ENCODE measurements around the gene DMD.
"Not testable (repeated sequence)": the region's sequence is repeated elsewhere in the genome, so short reads cannot be mapped to it uniquely, and the experiment has no call there.

Gene DMD

GRCh38 chrX:32592786-32593185 is 618.6 kb downstream of the DMD start:
- no peak for DNase-seq

DNA sequence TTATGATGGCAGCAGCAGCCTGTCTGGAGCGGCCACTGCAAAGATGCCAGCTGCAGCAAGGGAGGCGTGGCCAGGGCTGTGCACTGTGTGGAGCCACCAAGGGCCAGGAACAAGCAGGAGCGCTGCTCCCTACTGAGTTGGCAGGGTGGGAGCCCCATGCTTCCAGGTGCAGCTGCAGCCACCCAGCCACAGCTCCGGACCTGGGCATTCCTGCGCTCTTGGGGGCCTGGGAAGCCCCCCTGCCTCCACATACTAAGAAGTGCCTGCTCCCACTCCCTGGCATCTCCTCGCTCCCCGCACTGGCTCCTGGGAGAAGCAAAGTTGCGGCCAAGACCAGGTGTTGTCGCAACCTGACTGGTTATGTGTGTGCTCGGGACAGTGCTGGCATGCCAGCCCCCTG is 619.8 kb downstream of the DMD start:
- DNase-seq, result no peak

DNA sequence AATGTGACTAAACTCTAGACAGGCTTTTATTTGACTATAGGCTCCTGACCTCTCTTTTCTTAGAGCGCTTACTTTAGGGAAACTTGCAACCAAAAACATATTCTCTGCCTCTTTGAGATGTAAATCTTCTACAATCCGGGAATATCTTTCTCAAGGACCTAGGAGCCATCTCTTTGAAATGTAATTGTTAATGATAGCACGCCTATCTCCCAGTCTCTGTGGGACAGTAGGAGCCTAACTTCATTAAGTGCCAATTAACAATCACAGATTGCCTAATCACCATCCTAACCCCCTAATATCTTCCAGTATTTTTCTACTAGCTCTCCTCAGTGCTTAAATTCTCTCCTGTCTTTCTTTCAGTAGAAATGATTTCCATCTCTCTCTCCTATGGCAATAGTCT is 628.6 kb downstream of the DMD start:
- DNase-seq, result no peak

DNA sequence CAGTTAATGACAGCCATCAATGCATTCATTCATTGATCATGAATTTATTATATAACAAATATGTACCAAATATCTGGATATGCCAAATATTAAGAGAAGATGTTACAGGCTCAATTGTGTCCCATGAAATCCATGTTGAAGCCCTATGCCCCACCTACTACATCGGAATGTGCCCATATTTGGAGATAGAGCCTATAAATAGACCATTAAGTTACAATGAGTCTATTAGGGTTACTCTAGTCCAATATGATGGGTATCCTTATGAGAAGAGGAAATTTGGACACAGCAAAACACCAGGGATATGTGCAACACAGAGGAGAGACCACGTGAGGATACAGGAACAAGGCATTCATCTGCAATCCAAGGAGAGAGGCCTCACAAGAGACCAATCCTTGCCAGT is 634.5 kb downstream of the DMD start:
- DNase-seq, result no peak

DNA sequence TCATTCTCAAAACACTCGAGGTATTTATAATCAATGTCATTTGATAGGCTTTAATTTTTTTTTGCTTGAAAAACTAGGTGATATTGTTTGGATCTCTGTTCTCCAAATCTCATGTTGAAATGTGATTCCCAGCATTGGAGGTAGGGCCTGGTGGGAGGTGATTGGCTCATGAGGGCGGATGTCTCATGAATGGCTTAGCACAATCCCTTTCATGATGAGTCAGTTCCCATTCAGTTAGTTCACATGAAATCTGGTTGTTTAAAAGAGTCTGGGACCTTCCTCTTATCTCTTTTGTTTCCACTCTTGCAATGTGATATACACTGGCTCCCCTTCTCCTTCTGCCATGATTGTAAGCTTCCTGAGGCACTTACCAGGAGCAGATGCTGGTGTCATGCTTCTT is 638.7 kb downstream of the DMD start:
- no peak for DNase-seq

DNA sequence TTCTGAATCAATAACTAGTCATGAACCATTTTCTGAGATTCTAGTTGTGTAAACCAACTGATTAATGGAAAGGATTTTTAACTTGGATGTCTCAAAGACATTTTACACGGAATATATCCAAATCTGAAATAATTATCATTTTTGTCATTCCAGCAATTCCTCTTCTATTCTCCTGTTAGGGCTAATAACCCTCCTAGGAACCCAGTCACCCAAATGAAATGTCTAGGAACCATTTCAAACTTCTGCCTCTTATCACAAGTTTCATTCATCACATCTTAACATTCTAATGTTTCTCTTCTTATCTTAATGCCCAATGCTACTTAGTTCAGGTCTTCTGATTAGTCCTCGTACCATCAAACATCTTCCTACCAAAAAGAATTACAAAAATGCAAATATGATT is 639.8 kb downstream of the DMD start:
- DNase-seq, result no peak

DNA sequence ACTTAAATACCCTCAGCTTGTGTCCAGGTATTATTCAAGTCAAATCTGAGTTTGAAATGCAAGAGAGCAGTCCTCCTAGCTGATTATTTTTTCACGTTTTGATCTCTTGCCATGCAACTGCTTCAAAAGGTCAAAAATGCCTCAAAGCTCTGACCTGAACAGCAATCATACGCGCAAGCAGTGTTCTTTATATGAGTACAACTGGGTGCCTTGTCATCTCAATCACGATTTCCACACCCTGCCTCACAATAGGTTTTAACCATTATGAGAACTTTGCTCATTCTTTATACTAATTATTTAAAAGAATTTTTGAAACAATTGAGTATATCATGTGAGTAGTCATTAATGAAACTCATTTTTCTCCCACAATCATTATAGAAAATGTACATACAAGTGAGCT is 649.1 kb downstream of the DMD start:
- no peak for DNase-seq

DNA sequence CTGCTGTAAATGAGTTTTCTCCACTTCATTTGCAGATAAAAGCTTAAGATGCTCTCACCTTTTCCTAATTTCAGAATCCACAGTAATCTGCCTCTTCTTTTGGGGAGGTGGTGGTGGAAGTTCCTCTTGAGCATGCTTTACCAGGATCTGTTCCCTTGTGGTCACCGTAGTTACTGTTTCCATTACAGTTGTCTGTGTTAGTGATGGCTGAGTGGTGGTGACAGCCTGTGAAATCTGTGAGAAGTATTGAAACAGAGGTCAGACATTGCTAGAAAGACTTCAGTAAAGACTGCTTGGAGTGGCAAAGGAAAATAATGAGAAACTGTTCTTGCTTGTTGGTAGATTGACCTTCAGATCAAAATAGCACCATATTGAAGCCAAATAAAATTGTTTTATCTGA is 666.2 kb downstream of the DMD start:
- DNase-seq, result no peak

DNA sequence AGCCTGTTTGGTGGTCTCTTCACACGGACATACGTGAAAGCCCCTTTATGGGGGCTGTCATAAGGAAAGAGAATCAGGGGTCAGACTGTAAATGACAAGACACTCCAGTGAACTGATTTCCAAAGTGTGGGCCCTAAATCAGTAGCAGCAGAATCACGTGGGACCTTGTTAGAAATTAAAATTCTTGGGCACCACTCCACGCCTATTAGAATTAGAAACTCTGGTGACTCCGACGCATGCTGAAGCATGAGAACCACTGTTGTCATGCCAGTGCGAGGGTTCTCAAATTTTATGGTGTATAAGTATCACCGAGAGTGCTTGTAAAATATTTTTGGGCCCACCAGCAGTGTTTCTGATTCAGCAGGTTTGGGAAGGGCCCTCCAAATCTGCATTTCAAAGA is 672.8 kb downstream of the DMD start:
- no peak for DNase-seq

DNA sequence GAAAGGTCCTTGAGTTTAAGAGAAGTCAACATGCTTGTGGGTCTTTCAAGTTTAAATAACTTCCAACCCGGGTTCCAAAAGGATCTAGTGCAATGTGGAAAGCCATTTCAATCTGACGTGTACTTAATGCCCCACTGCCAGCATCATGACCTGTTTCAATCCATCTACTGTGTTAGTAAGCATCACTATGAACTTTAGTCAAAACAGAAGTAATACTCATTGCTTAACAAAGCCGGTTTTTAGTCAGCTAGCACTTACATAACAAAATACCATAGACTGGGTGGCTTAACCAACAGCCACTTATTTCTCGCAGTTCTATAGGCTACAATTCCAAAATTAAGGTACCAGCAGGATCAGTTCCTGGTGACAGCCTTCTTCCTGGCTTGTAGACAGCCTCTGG is 677.5 kb downstream of the DMD start:
- DNase-seq, result no peak

DNA sequence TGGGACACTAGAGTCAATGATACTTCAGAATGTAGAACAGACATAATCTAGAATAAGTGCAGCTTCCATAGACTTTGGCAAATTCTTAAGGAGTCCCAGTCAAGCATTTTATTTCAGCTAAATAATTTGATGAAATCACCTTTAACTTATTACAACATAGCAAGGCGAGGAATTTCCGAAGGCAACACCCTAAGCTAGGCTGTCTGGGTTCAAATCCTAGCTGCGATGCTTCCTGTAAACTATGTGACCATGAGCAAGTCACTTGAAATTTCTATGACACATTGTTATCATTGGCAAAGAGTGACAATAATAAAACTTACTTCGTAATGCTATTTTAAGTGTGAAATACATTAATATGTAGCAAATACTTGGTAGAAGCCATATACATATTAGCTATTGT is 679.1 kb downstream of the DMD start:
- DNase-seq, result no peak

DNA sequence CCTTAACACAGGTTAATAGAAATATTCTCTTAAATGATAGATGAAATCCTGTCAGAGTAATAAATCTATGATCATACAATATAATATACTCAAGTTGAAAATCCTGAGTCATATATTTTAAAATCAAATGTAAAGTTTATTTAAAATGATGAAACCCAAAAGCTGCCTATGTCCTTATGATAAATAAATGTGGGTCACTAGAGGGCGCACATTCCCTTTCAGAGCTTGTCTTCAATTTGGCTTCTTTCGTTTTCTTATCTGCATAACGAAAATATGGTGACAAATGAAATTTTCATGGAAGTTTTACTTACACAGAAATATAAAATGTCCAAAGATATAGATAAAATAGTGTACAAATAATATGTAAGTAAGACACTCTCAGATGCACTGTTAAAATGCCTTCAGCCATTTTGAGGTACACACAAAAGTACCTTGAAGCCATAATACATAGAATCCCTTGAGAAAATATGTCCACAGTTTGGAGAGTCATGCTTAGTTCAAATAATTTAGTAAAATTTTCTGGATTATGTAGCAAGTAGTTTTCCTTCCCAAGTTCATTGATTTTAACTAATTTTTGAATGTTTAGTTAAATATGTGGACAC is 680.4 kb downstream of the DMD start:
- DNase-seq, result peak; percentile 62 to 64

DNA sequence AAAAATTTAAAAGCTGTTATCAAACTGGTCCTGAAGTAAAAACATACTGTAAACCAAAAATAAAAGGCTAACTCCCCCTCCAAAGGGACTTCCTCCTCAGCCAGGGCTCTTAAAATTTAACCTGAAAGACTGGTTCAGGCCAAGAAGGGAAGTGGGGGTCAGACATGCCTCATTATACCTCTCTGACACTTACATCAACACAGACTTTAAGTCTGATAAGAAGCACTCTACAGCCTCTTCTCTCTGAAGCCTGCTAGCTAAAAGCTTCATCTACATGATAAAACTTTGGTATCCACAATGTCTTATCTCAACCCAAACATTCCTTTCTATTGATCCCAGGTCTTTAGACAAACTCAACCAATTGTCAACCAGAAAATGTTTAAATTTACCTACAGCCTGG is 682.9 kb downstream of the DMD start:
- not testable (repeated sequence) for DNase-seq

GRCh38 chrX:32525234-32525633 is 686.1 kb downstream of the DMD start:
- DNase-seq, result no peak

DNA sequence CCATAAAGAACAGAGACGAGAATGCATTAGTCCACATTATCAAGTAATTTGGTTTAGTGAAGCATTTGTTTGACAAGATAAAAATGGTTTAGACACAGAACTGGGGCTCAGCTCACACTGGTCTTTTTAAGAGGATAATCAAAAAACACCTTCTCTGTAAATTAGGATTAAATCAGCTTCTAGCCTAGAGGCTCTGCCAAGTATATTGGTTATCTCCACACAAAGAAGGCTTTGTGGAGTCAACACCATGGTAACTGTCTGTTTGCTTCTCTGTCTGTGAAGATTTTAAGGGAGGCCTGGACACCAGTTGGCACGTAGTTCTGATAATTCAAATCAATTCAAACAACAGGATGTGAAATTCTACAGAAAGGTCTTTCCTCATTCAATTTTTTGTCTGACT is 687.0 kb downstream of the DMD start:
- peak; percentile 57 to 84 for DNase-seq

DNA sequence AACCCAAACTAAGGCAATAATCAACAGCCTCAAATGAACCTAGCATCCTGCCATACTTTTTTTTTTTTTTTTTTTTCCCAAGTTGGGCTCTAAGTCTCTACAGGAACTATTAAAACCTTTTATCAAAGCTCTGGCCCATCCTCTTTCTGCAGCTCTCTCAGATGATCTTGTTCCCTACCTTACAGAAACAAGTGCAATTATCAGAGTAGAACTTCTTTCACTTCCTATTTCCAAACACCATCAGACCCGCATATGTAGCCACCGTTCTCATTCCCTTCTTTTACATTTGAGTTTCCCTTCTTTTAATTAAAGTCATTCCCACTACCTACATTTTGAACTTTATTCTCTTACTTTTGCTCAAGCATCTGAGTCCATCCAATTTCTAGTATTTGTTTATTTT is 690.6 kb downstream of the DMD start:
- no peak for DNase-seq

DNA sequence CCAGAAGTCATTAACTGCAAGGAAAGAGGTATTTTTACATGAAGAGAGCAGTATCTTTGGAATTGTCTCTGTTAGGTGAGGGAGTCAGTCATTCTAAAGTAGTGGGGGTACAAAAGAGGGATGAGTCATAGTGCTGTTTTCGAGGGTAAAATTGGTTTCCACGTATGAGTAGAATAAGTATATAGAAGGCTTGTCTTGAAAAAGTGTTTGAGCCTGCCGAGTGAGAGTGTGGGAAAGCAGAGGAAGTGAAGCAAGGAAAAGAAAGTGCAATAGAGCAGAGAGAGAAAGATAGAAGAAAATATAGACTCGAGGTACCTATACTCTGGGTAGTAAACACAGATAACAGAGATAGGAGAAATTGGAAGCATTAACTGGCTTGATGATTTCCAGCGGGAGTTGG is 696.4 kb downstream of the DMD start:
- DNase-seq, result no peak

- no peak for DNase-seq
These were observed 709.7 kb downstream of the DMD start for GRCh38 chrX:32501606-32502005.

GRCh38 chrX:32496671-32497070 is 714.7 kb downstream of the DMD start:
- DNase-seq, result no peak

DNA sequence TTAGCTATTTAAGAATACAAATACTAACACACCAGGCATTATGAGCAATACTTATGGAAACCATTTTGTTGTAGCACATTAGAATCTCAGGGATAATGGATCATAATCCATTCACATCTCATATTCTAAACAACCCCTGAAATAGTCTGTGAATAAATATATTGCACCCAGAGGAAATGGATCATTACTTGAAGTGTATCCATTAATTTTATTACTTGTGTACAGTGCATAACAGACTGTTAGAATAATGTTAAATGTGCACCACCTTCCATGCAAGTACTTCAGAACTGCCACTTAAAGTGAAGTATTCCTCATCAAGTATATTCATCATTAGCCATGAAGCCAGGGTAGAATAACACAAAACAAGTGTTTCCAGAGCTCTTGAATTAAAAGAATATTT is 715.5 kb downstream of the DMD start:
- peak in 1 of 2 experiments; percentile 6 for DNase-seq

DNA sequence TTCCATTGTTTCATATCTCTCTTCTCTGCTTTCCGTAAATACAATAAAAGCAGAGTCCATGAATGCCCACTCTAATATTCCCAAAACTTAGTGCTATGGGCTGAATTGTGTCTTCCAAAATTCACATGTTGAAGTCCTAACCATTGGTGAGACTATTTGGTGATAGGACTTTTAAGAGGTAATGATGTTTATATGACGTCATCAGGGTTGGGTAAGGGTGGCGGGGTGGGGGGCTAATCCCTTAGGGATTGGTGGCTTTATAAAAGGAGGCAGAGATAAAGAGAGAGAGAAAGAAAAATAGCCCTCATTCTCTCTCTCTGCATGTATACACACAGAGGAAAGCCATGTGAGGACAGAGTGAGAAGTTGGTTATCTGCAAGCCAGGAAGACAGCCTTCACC is 722.2 kb downstream of the DMD start:
- DNase-seq, result no peak

- peak in 1 of 2 experiments; percentile 23 for DNase-seq
These were observed 727.7 kb downstream of the DMD start for GRCh38 chrX:32483534-32484136.

DNA sequence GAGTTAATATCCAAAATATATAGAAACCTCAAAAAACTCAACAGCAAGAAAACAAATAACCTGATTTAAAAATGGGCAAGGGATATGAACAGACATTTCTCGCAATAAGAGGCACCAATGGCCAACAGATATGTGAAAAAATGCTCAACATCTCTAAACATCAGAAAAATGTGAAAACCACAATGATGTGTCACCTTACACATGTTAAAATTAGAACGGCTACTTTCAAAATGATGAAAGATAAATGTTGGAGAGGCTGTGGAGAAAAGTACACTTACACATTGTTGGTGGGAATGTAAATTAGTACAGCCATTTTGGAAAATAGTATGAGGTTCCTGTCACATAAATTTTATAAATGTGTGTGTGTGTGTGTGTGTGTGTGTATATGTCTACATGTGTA is 731.3 kb downstream of the DMD start:
- DNase-seq, result no peak

DNA sequence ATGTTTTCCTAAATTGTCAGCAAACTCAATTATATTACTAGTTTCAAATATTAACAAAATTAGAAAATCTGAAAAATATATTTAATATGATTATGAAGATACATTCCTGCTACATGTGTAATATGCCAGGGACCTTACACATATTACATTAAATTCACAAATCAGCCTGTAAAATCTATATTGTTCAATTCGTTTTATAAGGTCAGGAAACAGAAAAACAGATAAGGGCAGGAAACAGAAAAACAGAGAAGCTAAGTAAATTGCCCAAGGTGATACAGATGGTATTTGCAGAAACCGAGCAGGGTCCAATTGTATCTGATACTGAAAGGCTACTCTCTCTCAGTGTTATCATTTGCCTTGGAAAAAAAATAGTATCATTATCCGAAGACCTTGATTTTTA is 739.0 kb downstream of the DMD start:
- DNase-seq, result no peak

GRCh38 chrX:32455704-32456103 is 755.6 kb downstream of the DMD start:
- DNase-seq, result no peak

Measured in NCI-H2081 (cell line).